Posterior vena cava (tissue), 2 donors: ENCODE measurements around the gene USP11. TPM values are rescaled to one million over a fixed set of nuclear protein-coding genes. Genes with fewer than 3 reads are reported as not detected.

ENCODE experiments used
- DNase-seq: peaks from one replicate; pipeline ENCODE4 v3.0.0-alpha.2; 2020; ENCODE audit warnings: low spot score
- intact Hi-C, 2 donors: fragments of 100-400 bp; cut with DNase I; formaldehyde crosslinking; loops; one replicate each; pipeline versions ENCODE4 v1.14.1 to v1.14.2; 2022 to 2023
- total RNA-seq, 2 donors: library from RNA; stranded (reverse); fragmentation: NEBNext Ultra II Directional; extraction: Animal tissue kit (Norgen Biotek cat#: 25700); gene quantifications; one replicate each; pipeline ENCODE4 v1.2.1, GENCODE V29; 2021
- donor health status: DM: yes; HTN: yes; CAD: no.
- donor health status: DM: yes; HTN: yes; CAD: no.

The USP11 gene
- total RNA-seq, 2 donors from 2014 or later, result 50.2 to 61.6 TPM

DNA sequence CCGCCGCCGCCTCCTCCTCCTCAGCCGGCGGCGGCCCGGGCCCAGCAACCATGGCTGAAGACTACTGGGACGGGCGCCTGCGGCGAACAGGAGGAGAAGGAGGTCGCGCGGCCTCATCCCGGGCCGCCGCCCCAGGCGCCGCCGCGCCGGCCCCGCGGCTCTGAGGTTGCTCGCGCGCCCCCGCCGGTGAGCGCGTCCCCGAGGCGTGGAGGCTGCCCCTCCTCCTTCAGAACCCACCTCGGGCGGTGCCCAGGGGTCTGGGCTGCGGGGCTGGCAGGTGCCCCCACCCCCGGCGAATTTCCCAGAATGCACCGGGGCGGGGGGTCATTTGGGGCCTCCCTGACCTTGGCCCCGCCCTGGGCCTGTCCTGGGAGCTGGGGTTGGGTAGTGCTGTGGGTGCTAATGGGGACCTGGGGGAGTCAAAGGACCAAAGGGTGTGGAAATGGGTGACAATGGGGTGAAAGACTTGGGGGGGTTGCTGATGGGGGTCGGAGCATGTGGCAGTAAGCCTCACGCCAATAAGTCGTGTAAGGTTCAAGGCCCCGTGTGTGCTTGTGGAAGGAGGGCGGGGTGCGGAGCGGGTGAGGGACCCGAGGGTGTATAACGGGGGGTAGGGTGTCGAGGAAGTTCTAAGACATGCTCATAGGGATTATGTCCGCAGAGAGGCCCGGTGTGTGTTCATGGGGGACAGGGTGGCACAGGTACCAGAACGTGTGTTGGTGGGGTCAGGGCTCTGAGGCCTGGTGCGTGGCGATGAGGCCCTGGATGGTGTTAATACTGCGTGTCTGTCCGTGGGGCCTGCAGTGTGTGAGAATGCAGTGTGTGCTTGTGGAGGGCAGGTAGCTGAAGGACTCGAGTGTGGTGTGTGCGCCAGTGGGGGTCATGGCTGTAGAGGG lies 13.6 kb upstream of the USP11 start:
- intact Hi-C loops, result no loop called here
- DNase-seq, result peak; percentile 84

DNA sequence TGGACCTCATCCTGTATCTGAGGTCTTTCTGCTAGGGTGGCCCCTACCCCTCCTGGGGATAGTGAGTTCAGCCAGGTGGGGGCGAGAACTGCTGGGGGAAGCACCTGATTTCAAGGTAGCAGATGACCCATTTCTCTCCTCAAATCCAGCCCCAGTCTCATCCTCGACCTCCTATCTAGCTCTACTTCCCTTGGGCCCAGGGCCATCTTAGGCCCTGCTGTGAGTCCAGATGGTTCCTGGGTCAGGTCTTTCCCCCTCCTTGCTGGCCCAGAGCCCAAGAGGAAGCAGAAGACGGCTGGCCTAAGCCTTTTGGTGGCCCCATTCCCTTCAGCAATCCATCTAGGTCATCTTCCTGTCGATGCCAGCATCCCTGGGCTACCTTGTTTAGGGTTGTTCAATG lies 11.1 kb upstream of the USP11 start:
- intact Hi-C loops, result loop anchor here in 1 of 2 donors (2.0 kb wide), 1 partner anchor 65 kb away; no protein-coding TSS in a partner anchor
- DNase-seq, result peak; percentile 18

DNA sequence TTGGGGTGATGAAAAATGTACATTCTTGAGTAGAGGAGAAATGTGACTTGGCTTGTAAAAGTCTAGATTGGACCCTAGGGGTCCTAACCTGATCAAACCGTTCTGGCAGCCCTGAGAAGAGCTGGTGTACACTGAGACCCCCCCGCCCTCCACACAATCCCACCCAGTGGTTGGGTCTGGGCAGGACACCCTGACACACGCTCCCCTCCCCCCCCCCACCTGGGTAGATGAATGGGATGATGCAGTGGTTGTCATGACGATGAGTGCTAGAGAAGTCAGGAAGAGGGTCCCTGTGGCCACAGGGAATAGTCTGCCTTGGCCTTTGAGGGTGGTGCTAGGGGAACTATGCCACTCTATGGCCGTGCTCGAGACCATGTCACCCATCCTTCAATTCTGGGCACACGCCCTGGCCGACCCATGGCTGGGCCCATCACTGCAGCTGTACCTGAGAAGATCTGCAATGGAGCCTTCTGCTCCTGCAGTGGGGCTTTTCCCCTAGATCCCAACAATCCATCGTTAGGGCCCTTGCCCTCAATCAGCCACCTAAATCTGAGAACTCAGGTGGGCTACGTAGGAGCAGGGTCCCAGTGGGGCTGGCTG lies 10.0 kb upstream of the USP11 start:
- DNase-seq, result peak; percentile 38
- intact Hi-C loops, result no loop called here

- DNase-seq, result peak; percentile 47
- intact Hi-C loops, result no loop called here
Measured at GRCh38 chrX:47223476-47224250, 9.1 kb upstream of the USP11 start.

GRCh38 chrX:47224266-47224895 lies 8.4 kb upstream of the USP11 start:
- intact Hi-C loops, result no loop called here
- peak; percentile 70 for DNase-seq

DNA sequence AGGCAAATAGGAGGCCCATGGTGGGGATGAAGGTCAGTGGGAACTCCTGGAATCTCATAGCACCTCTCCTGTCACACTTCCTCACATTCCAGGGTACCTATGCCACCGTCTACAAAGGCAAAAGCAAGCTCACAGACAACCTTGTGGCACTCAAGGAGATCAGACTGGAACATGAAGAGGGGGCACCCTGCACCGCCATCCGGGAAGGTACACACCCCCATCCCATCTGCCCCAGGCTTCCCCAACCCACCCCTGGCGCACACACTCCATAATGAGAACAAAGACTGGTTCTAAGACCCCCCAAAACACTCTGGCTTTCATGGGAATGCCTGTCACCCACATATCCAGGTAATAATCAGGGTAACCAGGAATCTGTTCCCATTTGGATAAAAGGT lies 7.9 kb upstream of the USP11 start:
- intact Hi-C loops, result no loop called here
- peak; percentile 20 for DNase-seq

DNA sequence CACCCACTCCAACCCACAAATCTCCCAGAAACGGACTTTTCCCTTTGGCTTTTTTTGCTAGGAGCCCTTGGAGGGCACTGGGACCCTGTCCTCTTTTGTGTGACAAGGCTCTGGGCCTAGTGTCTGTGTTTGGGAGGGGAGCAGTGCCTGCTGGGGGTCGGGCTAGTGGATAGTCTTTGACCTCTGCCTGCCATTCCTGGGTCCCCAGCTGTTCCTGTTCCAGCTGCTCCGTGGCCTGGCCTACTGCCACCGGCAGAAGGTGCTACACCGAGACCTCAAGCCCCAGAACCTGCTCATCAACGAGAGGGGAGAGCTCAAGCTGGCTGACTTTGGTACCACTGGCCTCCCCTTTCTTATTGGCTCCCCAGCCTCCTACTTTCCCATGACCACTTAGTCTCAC lies 6.7 kb upstream of the USP11 start:
- intact Hi-C loops, result no loop called here
- DNase-seq, result peak; percentile 57

- intact Hi-C loops, result no loop called here
- peak; percentile 69 for DNase-seq
Measured at GRCh38 chrX:47226531-47227333, 6.1 kb upstream of the USP11 start.

- DNase-seq, result peak; percentile 58
- intact Hi-C loops, result no loop called here
Measured at GRCh38 chrX:47227334-47227583, 5.5 kb upstream of the USP11 start.

DNA sequence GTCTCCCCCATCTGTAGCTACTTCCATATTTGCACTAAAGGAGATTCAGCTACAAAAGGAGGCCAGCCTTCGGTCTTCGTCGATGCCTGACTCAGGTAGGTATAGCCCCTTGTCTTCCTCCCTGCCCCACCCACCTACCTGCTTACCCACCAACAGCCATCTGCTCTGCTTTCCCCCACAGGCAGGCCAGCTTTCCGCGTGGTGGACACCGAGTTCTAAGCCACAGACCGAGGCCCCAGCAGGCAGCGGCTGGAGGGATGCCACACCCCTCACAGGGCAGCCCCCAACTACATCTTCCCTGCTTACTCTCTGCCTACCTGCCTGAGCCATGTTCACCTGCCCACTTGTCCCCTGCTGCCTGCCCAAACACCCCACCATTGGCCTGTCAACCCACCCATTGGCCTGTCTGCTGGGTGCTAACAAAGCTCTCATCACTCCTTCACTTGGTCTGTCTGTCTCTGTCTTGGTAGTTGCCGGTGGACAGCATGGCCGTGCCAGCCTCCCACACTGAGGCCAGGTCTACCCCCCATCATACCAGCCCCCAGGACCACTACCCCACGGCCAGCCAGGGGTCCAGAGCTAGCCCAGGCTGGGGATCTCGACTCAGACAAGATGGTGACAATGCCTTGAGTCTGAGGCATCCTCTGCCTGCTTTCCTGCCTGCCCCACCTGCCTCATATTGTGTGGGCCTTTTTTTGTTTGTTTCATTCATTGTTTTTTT lies 4.1 kb upstream of the USP11 start:
- intact Hi-C loops, result loop anchor here in 1 of 2 donors (2.0 kb wide), 1 partner anchor 96 kb away; no protein-coding TSS in a partner anchor
- DNase-seq, result no peak

DNA sequence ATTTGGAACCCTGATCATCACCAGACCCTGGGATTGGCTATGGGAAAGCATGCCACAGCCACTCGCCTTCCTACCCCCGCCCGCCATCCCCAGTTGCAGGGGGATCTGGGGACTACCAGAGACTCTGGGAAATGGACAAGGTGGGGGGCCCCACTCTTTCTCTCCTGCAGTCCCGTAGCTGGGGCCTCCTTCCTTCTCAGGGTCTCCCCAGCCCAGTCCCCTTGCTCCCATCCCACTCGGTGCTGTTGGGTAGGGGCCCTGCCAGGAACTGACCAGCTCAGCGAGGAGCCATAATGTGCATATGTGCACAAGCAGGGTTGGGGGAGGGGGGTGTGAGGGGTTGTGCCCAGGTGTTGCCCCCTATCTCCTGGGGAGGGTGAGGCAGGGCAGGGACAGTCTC lies 3.4 kb upstream of the USP11 start:
- no peak for DNase-seq
- intact Hi-C loops, result loop anchor here in 1 of 2 donors (2.0 kb wide), 1 partner anchor 95 kb away; no protein-coding TSS in a partner anchor

DNA sequence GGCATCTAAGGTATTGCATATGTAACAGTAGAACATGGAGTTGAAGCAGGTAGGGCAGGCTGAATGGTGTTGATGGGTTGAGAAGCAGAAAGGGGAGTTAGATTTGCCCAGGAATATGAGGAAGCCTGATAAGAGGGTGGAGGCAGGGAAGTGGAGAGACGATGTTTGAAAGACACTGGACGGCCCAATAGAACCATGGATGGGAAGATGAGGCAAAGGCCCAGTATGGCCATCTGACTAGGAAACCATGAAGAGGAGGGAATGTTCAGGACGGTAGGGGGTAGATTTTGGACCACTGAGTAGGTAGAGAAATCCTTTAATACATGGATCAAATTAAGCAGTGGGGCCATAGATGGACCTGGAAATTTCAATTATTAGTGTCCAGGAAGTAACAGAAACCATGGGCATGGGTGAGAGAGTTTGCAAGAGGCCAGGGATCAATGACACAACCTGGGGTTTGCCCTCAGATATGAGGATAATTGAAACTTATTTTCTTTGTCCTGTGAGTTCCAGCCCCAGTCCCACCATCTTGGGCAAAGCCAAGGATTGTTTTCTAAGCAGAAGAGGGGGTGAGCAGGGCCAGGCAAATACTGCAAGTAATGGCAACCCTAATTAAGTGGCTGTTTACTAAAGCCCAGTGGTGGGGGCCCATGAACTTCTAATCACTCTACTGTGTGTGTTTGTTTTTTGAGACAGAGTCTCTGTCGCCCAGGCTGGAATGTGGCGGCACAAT lies 2.5 kb upstream of the USP11 start:
- intact Hi-C loops, result no loop called here
- no peak for DNase-seq

GRCh38 chrX:47231167-47231566 lies 1.6 kb upstream of the USP11 start:
- intact Hi-C loops, result no loop called here
- peak; percentile 53 for DNase-seq

GRCh38 chrX:47232197-47232802 lies 509 bp upstream of the USP11 start:
- intact Hi-C loops, result no loop called here
- peak; percentile 48 for DNase-seq

DNA sequence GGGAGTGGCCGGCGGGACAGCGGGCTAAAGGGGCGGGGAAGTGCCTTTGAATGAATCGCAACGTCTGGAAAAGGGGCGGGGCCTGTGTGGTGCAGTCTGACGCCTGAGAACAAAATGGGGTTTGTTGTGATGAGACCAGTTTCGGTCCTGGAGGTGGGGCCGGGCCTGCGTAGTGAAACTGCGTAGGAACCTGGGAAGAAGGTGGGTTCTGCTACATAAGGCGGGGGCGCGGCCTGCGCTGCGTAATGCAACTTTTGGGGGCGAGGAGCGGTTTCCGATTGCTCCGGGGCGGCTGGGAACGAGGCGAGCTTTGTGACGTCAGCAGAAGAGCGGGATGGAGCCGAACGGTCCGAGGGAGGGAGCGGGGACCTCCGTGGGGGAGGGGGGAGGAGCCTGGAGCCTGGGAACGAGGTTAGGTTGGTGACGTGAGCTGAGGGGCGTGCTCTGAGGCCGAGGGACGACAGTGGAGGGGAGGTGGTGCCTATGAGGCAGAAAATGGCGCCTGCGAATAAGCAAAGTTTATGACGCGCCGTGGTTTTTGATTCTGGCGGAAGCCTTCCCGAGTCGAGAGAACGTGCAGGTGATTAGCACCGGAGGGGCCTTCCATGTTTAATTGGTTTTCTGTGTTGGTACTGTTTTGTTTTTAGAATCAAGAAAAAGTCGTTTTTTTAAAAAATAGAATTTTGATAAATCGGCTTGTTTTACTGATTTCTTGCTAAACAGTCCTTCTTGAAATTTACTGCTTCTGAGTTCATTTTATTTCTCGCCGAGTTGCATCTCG lies 714 bp downstream of the USP11 start:
- peak; percentile 98 for DNase-seq
- intact Hi-C loops, result loop anchor here in 1 of 2 donors (2.0 kb wide), 1 partner anchor 71 kb away; no protein-coding TSS in a partner anchor

GRCh38 chrX:47234583-47234982 lies 1.8 kb downstream of the USP11 start:
- intact Hi-C loops, result loop anchor here in 1 of 2 donors (2.0 kb wide), 1 partner anchor 70 kb away; no protein-coding TSS in a partner anchor
- DNase-seq, result no peak
